PFSK-1 (cell line): ENCODE results near the gene NCCRP1.

ENCODE experiments used
- FOXP2 ChIP-seq: optimal IDR thresholded peaks from 2 replicates; pipeline ENCODE3; 2011; ENCODE audit warnings: borderline replicate concordance, control low read depth, inconsistent platforms; ENCODE audit not compliant: insufficient read depth; ENCODE audit errors: extremely low read length, extremely low read depth
- POLR2AphosphoS5 ChIP-seq: IDR thresholded peaks from 2 replicates; pipeline ENCODE4 v1.6.1; 2012; ENCODE audit warnings: low read depth, mild to moderate bottlenecking, control low read depth, low read length, moderate library complexity
- SIN3A ChIP-seq: IDR thresholded peaks from 2 replicates; pipeline ENCODE4 v1.6.1; 2012; ENCODE audit warnings: mild to moderate bottlenecking, low read length, moderate library complexity, borderline replicate concordance; ENCODE audit not compliant: insufficient read depth
- TAF1 ChIP-seq: IDR thresholded peaks from 2 replicates; pipeline ENCODE4 v1.6.1; 2012; ENCODE audit warnings: low read length, control low read depth, borderline replicate concordance; ENCODE audit not compliant: insufficient read depth
- TF ChIP-seq, protein P1 (sequence below), 2 experiments: IDR thresholded peaks; 2 replicates each; pipeline versions ENCODE4 v1.6.1 to v1.8.0; 2011 to 2012; ENCODE audit warnings: low read depth in 2 of 2, low read length in 2 of 2, control low read depth in 1 of 2, inconsistent platforms in 1 of 2, mild to moderate bottlenecking in 1 of 2, moderate library complexity in 1 of 2; ENCODE audit not compliant: insufficient read depth in 1 of 2

NCCRP1 gene

GRCh38 chr19:39166571-39167391 is 30.0 kb upstream of the NCCRP1 start:
- no peak for TF ChIP-seq SIN3A
- TF ChIP-seq FOXP2 = peak; percentile 65

DNA sequence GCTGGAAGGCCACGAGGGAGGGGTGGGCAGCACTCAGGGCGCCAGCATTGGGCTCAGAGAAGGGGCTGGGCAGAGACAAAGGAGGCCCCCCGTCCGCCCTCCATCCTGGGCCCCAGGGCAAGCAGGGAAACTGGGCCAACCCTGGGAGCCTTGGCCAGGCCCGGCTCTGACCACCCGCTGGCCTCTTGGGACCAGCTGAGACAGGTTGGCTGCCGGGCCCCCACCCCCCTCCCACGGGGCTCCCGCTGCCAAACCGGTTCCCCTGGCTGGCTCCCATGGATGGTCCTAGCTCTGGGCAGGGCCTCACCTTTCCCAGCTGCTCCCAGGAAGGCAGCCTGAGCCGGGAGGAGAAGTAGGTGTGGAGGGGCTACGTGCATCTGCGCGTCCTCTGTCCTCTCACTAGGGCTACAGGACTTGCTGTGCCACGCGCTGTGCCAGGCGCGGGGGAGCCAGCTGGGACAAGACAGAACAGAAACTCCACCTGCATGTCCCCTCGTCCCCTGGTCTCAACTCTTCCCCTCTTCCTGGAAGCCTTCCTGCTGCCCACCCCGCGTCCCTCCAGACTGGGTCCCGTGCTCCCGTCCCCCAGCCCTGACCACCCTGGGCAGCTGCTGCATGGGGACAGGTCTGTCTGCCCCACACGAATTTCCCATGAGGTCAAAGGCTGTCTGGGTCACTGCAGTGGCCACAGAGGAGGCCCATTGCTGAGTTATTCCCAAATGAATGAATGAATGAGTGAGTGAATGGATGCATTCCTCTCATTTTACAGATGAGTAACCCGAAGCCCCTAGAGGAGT is 29.1 kb upstream of the NCCRP1 start:
- TF ChIP-seq SIN3A (no peak), POLR2AphosphoS5 (no peak), FOXP2 (no peak), TAF1 (no peak)
- TF ChIP-seq, protein P1, sequence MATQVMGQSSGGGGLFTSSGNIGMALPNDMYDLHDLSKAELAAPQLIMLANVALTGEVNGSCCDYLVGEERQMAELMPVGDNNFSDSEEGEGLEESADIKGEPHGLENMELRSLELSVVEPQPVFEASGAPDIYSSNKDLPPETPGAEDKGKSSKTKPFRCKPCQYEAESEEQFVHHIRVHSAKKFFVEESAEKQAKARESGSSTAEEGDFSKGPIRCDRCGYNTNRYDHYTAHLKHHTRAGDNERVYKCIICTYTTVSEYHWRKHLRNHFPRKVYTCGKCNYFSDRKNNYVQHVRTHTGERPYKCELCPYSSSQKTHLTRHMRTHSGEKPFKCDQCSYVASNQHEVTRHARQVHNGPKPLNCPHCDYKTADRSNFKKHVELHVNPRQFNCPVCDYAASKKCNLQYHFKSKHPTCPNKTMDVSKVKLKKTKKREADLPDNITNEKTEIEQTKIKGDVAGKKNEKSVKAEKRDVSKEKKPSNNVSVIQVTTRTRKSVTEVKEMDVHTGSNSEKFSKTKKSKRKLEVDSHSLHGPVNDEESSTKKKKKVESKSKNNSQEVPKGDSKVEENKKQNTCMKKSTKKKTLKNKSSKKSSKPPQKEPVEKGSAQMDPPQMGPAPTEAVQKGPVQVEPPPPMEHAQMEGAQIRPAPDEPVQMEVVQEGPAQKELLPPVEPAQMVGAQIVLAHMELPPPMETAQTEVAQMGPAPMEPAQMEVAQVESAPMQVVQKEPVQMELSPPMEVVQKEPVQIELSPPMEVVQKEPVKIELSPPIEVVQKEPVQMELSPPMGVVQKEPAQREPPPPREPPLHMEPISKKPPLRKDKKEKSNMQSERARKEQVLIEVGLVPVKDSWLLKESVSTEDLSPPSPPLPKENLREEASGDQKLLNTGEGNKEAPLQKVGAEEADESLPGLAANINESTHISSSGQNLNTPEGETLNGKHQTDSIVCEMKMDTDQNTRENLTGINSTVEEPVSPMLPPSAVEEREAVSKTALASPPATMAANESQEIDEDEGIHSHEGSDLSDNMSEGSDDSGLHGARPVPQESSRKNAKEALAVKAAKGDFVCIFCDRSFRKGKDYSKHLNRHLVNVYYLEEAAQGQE (IDR thresholded peaks at IDR 0.05; ENCODE audit: insufficient read depth in 1 of 2, low read depth in 2 of 2, low read length in 2 of 2) = no peak

DNA sequence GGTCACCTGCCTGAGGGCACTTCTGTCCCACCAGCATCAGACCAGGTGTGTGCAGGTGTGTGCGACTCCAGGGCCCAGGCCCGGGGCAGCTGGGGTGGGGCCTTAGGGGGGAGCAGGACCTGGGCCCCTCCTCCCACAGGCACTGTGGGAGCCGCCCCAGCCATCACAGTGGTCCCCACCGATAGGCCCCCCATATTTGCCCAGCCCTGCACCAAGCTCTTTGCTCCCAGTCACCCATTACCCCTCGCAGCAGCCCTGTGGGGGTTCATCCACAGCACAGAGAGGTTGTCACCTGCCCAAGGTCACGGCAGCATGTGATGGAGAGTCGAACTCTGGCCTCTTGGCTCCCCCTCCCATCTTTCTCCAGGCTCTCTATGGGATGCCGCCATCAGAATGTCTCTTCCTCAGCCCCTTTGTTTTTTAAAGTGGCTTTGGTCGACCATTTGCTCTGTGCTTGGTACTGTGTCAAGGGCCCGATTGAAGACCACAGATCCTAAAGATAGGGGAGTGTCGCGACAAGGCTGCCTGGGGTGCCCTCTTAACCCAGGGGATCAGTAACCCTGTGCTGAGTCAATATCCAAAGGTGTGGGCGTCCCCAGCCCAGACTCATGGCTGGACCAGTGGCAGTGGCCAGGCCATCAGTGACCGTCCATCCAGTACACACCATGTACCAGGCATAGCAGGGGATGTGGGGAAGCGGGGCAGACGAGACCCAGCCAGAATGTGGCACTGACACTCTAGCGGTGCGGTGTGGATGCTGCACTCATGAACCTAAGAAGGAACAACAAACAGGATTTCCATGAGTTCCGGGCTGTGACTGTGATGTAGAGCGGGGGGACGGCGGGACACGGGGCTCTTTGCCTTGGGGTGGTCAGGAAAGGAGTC is 28.3 kb upstream of the NCCRP1 start:
- TF ChIP-seq, protein P1 (IDR thresholded peaks at IDR 0.05; ENCODE audit: insufficient read depth in 1 of 2, low read depth in 2 of 2, low read length in 2 of 2) = no peak
- TF ChIP-seq POLR2AphosphoS5 (no peak), TAF1 (no peak), SIN3A (no peak), FOXP2 (no peak)

DNA sequence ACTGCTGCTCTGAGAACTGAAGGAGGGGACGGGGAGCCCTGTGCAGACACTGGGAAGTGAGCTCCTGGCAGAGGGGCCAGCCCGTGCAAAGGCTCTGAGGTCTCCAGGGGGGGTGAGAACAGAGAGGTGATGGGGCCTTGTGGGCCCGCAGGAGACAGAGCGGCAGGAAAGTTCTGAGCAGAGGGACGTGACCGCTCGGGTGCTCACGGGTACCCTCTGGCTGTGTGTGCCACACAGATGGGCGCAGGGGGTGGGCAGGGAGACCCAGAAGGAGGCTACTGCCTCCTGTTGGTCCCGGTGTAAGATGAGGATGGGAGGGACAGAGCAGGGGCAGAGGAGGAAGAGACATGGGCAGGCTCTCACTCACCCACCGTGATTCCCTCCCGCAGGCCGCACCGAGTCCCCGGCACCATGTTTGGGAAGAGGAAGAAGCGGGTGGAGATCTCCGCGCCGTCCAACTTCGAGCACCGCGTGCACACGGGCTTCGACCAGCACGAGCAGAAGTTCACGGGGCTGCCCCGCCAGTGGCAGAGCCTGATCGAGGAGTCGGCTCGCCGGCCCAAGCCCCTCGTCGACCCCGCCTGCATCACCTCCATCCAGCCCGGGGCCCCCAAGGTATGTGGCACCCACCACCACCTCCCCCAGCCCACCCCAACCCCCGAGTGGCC is 27.5 kb upstream of the NCCRP1 start:
- no peak for TF ChIP-seq FOXP2
- TF ChIP-seq TAF1 = no peak
- TF ChIP-seq, protein P1 (IDR thresholded peaks at IDR 0.05; ENCODE audit: insufficient read depth in 1 of 2, low read depth in 2 of 2, low read length in 2 of 2) = no peak
- TF ChIP-seq SIN3A = no peak
- no peak for TF ChIP-seq POLR2AphosphoS5
